HEK293T (cell line): ENCODE measurements around the gene SGPL1.

Experiments used
- CTCF ChIA-PET: fragments of 350-600 bp; formaldehyde crosslinking; extraction: SDS; loops from one replicate; lab custom pipeline; 2021; ENCODE audit warnings: antibody characterized with exemption, inconsistent platforms; lab: Yijun Ruan, JAX
- POLR2A ChIA-PET: fragments of 350-600 bp; formaldehyde crosslinking; extraction: SDS; loops from one replicate; lab custom pipeline; 2020; ENCODE audit warnings: antibody characterized with exemption, inconsistent platforms; lab: Yijun Ruan, JAX
- DNase-seq: peaks from one replicate; pipeline ENCODE4 v3.0.0; 2012; ENCODE audit warnings: mixed read lengths; ENCODE audit errors: extremely low spot score
- ARNT ChIP-seq: fragments of 450-650 bp; IDR thresholded peaks from 2 replicates; pipeline ENCODE4 v1.6.1; 2017; ENCODE audit warnings: mild to moderate bottlenecking
- BHLHE40 ChIP-seq: fragments of 450-650 bp; IDR thresholded peaks from 2 replicates; pipeline ENCODE4 v1.6.1; 2016; ENCODE audit warnings: mild to moderate bottlenecking, moderate library complexity, borderline replicate concordance
- CTBP1 ChIP-seq: fragments of 450-650 bp; IDR thresholded peaks from 2 replicates; pipeline ENCODE4 v1.6.1; 2016; ENCODE audit warnings: borderline replicate concordance
- ELF4 ChIP-seq: fragments of 450-650 bp; IDR thresholded peaks from 2 replicates; pipeline ENCODE4 v1.6.1; 2017; ENCODE audit warnings: antibody characterized with exemption
- FOXA1 ChIP-seq: fragments of 450-650 bp; IDR thresholded peaks from 2 replicates; pipeline ENCODE4 v1.6.1; 2016; ENCODE audit warnings: mild to moderate bottlenecking
- FOXK2 ChIP-seq: fragments of 450-650 bp; IDR thresholded peaks from 2 replicates; pipeline ENCODE4 v1.6.1; 2016; ENCODE audit warnings: mild to moderate bottlenecking
- FOXM1 ChIP-seq: fragments of 450-650 bp; IDR thresholded peaks from 2 replicates; pipeline ENCODE4 v1.6.1; 2017; ENCODE audit warnings: mild to moderate bottlenecking, borderline replicate concordance
- HDGF ChIP-seq: fragments of 450-650 bp; IDR thresholded peaks from 2 replicates; pipeline ENCODE4 v1.6.1; 2017; ENCODE audit warnings: antibody characterized with exemption, borderline replicate concordance
- L3MBTL2 ChIP-seq: fragments of 450-650 bp; conservative IDR thresholded peaks from 2 replicates; pipeline ENCODE4 v1.6.1; 2016; ENCODE audit warnings: mild to moderate bottlenecking
- LEF1 ChIP-seq: fragments of 450-650 bp; IDR thresholded peaks from 2 replicates; pipeline ENCODE4 v1.6.1; 2017; ENCODE audit warnings: mild to moderate bottlenecking, borderline replicate concordance
- NFRKB ChIP-seq: fragments of 450-650 bp; IDR thresholded peaks from 2 replicates; pipeline ENCODE4 v1.6.1; 2016; ENCODE audit warnings: mild to moderate bottlenecking, moderate library complexity
- SP1 ChIP-seq: fragments of 450-650 bp; IDR thresholded peaks from 2 replicates; pipeline ENCODE4 v1.6.1; 2017
- SUZ12 ChIP-seq: fragments of 450-650 bp; IDR thresholded peaks from 2 replicates; pipeline ENCODE4 v1.6.1; 2016; ENCODE audit warnings: mild to moderate bottlenecking
- TARDBP ChIP-seq: fragments of 450-650 bp; IDR thresholded peaks from 2 replicates; pipeline ENCODE4 v1.6.1; 2016
- ZNF384 ChIP-seq: fragments of 450-650 bp; IDR thresholded peaks from 2 replicates; pipeline ENCODE4 v1.6.1; 2016
- TF ChIP-seq, protein P1 (sequence below): fragments of 450-650 bp; IDR thresholded peaks from 2 replicates; pipeline ENCODE4 v1.6.1; 2016

The SGPL1 gene

DNA sequence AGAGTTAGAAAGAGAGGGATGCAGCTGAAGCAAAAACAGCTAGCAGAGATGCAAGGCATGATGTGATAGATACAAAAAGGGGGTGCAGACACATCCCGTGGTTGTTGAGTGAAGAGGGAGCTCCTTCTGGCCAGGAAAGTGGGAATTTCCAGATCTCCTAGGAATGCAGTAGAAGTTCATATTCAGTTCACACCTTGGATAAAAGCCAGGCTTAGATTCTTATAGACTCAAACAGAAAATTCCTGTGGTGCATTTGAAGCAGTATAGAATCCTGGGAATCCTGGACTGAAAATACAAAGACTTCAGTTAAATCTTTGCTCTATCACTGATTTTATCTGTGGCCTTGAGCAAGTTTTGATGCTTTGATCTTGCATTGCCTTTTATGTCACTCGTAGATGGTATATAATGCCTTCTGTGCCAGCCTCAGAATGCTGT, 33.9 kb downstream of the SGPL1 start:
- no peak for DNase-seq
- TF ChIP-seq FOXM1, result no peak
- no peak for TF ChIP-seq L3MBTL2
- no peak for TF ChIP-seq ARNT
- TF ChIP-seq LEF1, result no peak
- no peak for TF ChIP-seq CTBP1
- TF ChIP-seq FOXA1, result no peak
- no peak for TF ChIP-seq SUZ12
- no peak for TF ChIP-seq NFRKB
- no peak for TF ChIP-seq TARDBP
- TF ChIP-seq, protein P1, sequence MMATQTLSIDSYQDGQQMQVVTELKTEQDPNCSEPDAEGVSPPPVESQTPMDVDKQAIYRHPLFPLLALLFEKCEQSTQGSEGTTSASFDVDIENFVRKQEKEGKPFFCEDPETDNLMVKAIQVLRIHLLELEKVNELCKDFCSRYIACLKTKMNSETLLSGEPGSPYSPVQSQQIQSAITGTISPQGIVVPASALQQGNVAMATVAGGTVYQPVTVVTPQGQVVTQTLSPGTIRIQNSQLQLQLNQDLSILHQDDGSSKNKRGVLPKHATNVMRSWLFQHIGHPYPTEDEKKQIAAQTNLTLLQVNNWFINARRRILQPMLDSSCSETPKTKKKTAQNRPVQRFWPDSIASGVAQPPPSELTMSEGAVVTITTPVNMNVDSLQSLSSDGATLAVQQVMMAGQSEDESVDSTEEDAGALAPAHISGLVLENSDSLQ, result no peak
- TF ChIP-seq ZNF384, result no peak
- TF ChIP-seq BHLHE40, result no peak
- TF ChIP-seq SP1, result no peak
- no peak for TF ChIP-seq FOXK2
- TF ChIP-seq ELF4, result no peak
- TF ChIP-seq HDGF, result no peak
- POLR2A ChIA-PET, result no interaction called here
- CTCF ChIA-PET, result no interaction called here

DNA sequence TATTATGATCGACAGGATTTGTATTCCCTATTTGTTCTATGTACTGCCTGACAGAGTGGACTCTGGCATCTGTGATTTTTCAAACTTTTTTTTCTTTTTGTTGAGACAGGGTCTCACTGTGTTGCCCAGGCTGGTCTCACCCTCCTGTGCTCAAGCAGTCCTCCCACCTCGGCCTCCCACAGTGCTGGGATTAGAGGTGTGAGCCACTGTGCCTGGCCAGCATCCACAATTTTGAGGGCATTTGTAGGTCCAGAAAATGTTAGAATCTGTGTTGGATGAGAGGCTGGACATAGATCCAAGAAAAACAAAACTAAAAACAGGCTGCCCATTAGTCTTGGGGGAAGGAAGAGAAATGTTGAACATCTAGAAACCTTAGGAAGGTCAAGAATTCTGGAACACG, 34.3 kb downstream of the SGPL1 start:
- ChIA-PET CTCF (no interaction called here), POLR2A (no interaction called here)
- no peak for TF ChIP-seq FOXA1
- TF ChIP-seq ZNF384, result no peak
- TF ChIP-seq NFRKB, result no peak
- no peak for TF ChIP-seq ARNT
- TF ChIP-seq SP1, result no peak
- TF ChIP-seq BHLHE40, result no peak
- TF ChIP-seq LEF1, result no peak
- TF ChIP-seq SUZ12, result no peak
- TF ChIP-seq HDGF, result no peak
- no peak for TF ChIP-seq FOXM1
- no peak for TF ChIP-seq L3MBTL2
- no peak for TF ChIP-seq CTBP1
- TF ChIP-seq, protein P1, result no peak
- no peak for TF ChIP-seq FOXK2
- TF ChIP-seq TARDBP, result no peak
- TF ChIP-seq ELF4, result no peak
- no peak for DNase-seq

DNA sequence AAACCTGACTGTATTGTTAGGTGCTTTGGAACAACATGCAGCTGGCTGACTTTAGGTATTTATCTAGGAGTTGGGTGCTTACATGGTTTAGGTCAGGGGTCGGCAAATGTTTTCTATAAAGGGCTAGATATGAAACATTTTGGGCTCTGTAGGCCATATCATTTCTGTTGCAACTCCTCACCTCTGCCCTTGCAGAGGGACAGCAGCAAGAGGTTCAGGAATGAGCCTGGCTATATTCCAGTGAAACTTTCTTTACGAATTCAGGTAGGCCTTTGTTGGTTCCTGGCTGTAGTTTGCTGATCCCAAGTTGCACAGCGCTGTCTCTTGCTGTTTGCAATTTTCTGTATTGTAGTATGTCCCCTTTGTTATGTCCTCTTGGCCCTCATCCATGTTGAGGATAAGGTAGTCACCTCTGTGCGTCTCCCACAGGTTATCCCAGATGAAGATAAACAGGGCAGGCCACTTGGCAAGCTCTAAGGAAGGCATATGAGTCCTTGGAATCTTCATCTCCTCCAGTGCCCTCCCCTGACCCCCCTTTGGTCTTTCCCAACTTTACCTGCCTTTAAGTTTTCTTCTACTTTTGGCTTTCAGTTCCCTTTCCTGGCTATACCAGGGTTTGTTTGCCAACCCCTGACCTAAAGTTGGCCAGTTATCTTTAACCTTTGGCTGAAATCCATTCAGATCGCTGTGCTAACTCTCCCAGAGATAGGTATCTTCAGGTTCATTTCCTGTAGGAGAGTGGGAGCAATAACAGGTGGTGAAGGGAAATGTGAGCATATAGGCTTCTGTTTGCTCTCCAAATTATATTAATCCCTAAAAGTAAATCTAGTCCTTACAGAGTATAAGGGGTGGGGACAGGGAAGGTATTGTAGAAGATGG, 36.1 kb downstream of the SGPL1 start:
- TF ChIP-seq ZNF384 (no peak), SUZ12 (no peak), FOXM1 (no peak), L3MBTL2 (no peak), CTBP1 (no peak), HDGF (no peak), FOXA1 (no peak), BHLHE40 (no peak), TARDBP (no peak), ARNT (no peak)
- TF ChIP-seq, protein P1, result no peak
- DNase-seq, result no peak
- CTCF ChIA-PET, result no interaction called here
- POLR2A ChIA-PET, result no interaction called here

DNA sequence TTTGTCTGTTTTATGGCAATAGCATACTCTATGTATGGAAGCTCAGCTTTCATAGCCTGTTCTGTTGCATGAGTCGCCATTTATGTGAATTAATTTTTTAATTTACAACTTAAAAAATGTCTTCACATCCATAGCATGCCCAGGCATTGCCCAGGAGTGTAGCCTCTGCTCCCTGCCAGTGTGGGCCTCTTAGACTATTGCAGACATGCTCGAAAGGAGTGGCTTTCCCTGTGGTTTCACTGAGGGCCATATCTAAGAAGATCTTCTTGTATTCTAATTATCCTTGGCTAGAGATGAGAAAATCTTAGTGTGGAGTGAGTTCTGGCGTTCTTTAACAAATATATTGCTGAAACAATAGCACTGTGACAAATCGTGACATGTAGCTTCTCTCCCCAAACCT, 37.3 kb downstream of the SGPL1 start:
- ChIA-PET CTCF (no interaction called here), POLR2A (no interaction called here)
- TF ChIP-seq LEF1 (no peak), FOXM1 (no peak), CTBP1 (no peak), ZNF384 (no peak), SP1 (no peak), FOXA1 (no peak), ELF4 (no peak), L3MBTL2 (no peak), HDGF (no peak), SUZ12 (no peak), BHLHE40 (no peak), TARDBP (no peak), ARNT (no peak), NFRKB (no peak), FOXK2 (no peak)
- TF ChIP-seq, protein P1, result no peak
- DNase-seq, result no peak

DNA sequence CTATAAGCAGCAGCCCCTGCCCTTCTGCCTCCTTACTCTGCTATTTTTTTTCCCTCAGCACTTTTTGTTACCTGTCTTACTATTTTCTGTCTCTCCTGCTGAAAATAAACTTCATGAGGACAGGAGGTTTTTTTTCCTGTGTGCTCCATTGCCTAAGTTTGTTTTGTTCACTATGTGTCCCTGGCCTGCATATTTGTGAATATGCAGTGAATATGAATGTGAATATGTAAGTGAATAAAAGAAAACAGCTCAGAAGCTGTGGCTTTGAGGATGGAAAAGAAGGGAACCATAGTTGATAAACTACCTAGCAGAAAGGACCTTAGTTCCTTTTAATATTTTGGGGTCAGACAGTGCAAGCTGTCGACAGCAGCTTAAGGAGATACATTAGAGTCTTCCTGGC, 37.7 kb downstream of the SGPL1 start:
- no peak for DNase-seq
- POLR2A ChIA-PET, result no interaction called here
- TF ChIP-seq L3MBTL2, result no peak
- TF ChIP-seq NFRKB, result no peak
- no peak for TF ChIP-seq HDGF
- no peak for TF ChIP-seq LEF1
- no peak for TF ChIP-seq FOXA1
- TF ChIP-seq BHLHE40, result no peak
- no peak for TF ChIP-seq FOXK2
- no peak for TF ChIP-seq SP1
- no peak for TF ChIP-seq CTBP1
- no peak for TF ChIP-seq ELF4
- TF ChIP-seq, protein P1, result no peak
- no peak for TF ChIP-seq ARNT
- TF ChIP-seq FOXM1, result no peak
- no peak for TF ChIP-seq SUZ12
- TF ChIP-seq ZNF384, result no peak
- TF ChIP-seq TARDBP, result no peak
- CTCF ChIA-PET, result no interaction called here
